ENCODE data around the gene TNFSF13.

TNFSF13 gene, protein sequence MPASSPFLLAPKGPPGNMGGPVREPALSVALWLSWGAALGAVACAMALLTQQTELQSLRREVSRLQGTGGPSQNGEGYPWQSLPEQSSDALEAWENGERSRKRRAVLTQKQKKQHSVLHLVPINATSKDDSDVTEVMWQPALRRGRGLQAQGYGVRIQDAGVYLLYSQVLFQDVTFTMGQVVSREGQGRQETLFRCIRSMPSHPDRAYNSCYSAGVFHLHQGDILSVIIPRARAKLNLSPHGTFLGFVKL

DNA sequence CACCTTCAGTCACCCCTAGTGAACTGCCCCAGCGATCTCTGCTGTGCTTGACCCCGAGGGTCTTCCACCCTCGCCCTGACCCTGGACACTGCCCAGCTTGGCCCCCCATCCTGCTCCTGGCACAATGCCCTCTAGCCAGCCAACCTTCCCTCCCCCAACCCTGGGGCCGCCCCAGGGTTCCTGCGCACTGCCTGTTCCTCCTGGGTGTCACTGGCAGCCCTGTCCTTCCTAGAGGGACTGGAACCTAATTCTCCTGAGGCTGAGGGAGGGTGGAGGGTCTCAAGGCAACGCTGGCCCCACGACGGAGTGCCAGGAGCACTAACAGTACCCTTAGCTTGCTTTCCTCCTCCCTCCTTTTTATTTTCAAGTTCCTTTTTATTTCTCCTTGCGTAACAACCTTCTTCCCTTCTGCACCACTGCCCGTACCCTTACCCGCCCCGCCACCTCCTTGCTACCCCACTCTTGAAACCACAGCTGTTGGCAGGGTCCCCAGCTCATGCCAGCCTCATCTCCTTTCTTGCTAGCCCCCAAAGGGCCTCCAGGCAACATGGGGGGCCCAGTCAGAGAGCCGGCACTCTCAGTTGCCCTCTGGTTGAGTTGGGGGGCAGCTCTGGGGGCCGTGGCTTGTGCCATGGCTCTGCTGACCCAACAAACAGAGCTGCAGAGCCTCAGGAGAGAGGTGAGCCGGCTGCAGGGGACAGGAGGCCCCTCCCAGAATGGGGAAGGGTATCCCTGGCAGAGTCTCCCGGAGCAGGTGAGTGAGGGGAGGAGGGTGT lies at the start of gene TNFSF13:
TSS of gene TNFSF13 (plus strand) at position 207 of the 776 bp plus-strand sequence. CDS start at position 497, 290 bp downstream.
- in situ Hi-C loops (cut with HindIII; ENCODE audit: low sequenced_read_pairs), result no loop called here

DNA sequence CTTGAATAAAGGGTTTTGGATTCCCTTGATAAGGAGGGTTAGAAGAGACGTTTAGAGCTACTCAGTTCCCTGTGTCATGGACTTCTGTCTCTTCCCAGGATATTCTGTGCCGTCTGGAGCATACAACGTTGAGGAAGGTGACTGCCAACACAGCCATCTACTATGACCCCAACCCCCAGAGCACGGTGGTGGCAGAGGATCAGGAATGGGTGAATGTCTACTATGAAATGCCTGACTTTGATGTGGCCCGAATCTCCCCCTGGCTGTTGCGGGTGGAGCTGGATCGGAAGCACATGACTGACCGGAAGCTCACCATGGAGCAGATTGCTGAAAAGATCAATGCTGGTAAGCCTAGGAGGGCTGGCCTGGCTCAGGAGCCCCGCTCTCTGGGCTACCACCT lies 49.7 kb upstream of the TNFSF13 start:
- in situ Hi-C loops (cut with HindIII; ENCODE audit: low sequenced_read_pairs), result no loop called here

DNA sequence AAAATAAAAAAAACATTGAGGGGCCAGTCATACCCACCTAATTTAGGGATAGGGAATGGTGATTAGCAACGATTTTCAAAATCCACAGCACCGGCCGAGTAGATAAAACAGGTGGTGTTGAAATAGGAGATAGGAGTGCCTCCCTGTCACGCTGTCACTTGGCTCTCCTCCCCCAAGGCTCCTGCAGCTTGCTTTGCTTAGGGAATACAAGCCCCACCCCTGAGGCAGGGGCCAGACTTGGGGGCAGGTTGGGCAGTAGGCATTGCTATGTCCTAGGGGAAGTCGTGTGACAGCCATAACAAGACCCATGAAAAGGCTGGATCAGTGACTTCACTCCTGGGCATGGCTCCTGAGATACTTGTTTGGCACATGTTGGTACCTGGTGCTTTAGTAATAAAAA lies 48.6 kb upstream of the TNFSF13 start:
- in situ Hi-C loops (cut with HindIII; ENCODE audit: low sequenced_read_pairs), result no loop called here

DNA sequence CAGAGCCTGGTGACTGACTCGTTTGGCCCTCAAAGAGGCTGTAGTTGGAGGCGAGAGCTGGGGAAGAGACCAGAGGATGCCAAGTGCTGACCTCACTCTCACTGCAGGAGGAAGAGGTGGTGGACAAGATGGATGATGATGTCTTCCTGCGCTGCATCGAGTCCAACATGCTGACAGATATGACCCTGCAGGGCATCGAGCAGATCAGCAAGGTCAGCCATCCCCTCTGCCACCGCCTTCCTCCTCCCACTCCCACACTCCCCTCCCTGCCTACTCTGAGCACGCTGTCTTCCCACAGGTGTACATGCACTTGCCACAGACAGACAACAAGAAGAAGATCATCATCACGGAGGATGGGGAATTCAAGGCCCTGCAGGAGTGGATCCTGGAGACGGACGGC lies 47.4 kb upstream of the TNFSF13 start:
- in situ Hi-C loops (cut with HindIII; ENCODE audit: low sequenced_read_pairs), result no loop called here

DNA sequence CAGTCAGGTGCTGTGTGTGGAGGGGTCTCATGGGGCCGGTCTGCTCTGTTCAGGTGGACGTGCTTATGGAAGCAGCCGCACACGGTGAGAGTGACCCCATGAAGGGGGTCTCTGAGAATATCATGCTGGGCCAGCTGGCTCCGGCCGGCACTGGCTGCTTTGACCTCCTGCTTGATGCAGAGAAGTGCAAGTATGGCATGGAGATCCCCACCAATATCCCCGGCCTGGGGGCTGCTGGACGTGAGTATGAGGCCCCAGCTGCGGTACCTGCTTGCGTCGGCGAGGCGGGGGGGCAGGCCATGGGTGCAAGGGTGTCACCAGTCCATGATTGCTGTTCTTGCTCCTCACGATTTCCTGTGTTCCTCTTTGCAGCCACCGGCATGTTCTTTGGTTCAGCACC lies 46.4 kb upstream of the TNFSF13 start:
- in situ Hi-C loops (cut with HindIII; ENCODE audit: low sequenced_read_pairs), result no loop called here

DNA sequence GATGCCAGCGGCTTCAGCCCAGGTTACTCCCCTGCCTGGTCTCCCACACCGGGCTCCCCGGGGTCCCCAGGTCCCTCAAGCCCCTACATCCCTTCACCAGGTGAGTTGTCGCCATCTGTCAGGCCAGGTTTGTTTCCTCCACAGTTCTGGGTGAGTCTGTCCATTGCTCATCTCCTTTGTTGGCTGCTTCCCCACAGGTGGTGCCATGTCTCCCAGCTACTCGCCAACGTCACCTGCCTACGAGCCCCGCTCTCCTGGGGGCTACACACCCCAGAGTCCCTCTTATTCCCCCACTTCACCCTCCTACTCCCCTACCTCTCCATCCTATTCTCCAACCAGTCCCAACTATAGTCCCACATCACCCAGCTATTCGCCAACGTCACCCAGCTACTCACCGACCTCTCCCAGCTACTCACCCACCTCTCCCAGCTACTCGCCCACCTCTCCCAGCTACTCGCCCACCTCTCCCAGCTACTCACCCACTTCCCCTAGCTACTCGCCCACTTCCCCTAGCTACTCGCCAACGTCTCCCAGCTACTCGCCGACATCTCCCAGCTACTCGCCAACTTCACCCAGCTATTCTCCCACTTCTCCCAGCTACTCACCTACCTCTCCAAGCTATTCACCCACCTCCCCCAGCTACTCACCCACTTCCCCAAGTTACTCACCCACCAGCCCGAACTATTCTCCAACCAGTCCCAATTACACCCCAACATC lies 45.6 kb upstream of the TNFSF13 start:
- in situ Hi-C loops (cut with HindIII; ENCODE audit: low sequenced_read_pairs), result no loop called here

DNA sequence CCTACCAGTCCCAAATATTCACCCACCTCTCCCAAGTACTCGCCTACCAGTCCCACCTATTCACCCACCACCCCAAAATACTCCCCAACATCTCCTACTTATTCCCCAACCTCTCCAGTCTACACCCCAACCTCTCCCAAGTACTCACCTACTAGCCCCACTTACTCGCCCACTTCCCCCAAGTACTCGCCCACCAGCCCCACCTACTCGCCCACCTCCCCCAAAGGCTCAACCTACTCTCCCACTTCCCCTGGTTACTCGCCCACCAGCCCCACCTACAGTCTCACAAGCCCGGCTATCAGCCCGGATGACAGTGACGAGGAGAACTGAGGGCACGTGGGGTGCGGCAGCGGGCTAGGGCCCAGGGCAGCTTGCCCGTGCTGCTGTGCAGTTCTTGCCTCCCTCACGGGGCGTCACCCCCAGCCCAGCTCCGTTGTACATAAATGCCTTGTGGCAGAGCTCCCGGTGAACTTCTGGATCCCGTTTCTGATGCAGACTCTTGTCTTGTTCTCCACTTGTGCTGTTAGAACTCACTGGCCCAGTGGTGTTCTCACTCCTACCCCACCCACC lies 44.6 kb upstream of the TNFSF13 start:
- in situ Hi-C loops (cut with HindIII; ENCODE audit: low sequenced_read_pairs), result no loop called here

DNA sequence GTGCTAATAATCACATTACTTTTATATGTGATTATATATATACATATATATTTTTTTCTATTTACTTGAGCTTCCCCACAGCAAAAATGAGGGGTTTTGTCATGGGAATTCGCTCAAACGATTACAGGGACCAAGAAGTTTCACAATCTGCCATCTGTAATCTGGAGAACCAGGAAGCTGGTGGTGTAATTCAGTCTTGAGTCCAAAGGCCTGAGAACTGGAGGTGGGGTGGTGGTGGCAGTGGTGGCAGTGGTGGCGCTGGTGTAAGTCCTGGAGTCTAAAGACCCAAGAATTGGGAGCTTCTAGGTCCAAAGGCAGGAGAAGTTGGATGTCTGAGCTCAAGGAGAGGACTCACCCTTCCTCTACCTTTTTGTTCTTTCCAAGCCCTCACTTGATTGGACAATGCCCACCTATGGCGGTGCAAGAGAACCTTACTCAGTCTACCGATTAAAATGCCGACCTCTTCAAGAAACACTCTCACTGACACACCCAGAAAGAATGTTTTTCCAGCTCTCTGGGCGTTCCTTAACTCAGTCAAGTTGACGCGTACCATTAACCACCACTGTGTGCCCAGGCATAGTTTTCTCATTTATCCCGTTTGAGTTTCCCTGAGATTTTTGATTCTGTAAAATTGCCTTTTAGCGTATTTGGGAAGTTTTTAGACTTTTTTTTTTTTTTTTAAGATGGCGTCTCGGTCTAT lies 42.5 kb upstream of the TNFSF13 start:
- in situ Hi-C loops (cut with HindIII; ENCODE audit: low sequenced_read_pairs), result no loop called here

DNA sequence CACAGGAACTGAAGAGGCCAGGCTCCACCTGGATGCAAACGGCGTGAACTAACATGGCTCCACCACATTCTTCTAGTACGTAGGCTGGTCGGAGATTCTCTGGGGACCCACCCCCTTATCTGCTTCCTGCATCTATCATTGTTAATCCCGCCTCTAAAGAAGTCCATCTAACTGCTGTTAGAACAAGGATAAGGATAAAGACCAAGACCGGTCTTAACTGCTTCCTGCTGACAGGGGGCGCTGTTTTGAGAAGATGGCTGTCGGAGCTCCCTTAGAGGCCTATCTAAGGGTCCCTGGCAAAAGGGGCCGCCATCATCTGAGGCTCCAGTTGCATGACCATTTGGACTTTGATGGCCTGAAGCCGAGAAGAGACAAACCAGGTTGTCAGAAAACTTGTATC lies 35.5 kb upstream of the TNFSF13 start:
- in situ Hi-C loops (cut with HindIII; ENCODE audit: low sequenced_read_pairs), result no loop called here

DNA sequence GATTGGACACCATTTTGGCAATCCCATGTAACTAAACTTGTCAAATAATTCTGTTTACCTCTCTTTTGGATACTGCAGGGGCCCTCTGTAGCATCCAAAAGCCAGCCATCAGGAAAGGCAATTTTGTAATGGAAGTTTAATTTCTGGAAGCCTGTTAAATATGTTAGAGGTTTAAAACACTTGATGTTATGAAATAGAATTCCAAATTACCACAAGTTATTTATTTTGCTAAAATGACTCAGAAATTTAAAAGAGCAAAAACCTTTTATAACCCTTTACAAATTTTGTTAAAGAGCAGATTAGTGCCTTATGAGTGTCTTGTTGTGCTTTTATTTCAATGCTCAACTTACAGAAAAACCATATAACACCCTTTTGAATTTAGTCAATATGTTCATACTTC lies 29.7 kb upstream of the TNFSF13 start:
- in situ Hi-C loops (cut with HindIII; ENCODE audit: low sequenced_read_pairs), result no loop called here

DNA sequence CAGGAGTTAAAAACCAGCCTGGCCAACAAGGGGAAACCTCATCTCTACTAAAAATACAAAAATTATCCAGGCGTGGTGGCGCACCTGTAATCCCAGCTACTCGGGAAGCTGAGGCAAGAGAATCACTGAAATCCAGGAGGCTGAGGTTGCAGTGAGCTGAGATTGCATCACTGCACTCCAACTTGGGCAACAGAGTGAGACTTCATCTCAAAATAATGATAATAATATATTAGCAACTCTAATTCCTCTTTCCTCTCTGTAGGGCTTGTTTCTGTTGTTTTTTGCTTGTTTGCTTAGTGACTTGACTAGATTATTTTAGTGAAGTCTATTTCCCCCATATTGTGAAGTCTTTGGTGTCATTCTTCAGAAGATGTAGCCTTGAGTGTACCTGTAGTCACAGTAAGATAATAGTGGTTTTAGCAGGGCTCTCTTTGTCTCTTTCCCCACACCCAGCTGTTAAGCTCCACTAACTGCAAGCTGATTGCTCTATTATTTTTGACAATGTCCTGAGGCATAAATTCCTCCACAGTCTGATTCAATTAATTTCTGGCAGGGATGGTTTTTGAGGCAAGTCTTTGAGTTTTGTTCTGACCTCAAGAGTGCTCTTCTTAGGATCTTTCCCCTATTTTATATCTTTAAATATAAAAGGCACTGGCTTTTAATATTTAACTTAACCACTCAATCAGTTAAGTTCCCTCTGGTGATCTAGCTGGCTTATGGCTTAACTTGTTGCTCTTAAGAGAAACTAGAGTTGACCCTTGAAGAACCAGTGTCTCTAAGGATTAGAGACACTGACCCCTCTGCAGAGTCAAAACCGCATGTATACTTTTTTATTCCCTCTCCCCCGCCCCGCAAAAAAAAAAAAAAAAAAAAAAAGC lies 28.3 kb upstream of the TNFSF13 start:
- in situ Hi-C loops (cut with HindIII; ENCODE audit: low sequenced_read_pairs), result no loop called here

DNA sequence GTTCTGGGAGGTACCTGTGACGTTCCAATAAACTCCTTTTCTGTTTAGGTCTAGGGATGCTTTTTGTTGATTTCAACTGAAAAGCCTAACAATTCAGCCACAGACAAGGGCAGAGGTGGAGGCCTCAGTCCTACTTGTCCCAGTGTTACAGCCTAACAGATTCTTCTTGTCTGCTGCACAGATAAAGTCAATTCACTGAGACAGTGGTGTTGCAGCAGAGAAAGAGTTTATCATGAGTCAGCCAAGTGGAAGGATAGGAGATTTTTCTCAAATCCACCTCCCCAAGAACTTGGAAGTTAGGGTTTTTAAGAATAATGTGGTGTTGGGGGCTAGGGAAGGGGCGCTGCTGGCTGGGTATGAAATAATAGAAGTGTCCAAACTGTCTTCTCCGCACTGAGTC lies 20.5 kb upstream of the TNFSF13 start:
- in situ Hi-C loops (cut with HindIII; ENCODE audit: low sequenced_read_pairs), result no loop called here

DNA sequence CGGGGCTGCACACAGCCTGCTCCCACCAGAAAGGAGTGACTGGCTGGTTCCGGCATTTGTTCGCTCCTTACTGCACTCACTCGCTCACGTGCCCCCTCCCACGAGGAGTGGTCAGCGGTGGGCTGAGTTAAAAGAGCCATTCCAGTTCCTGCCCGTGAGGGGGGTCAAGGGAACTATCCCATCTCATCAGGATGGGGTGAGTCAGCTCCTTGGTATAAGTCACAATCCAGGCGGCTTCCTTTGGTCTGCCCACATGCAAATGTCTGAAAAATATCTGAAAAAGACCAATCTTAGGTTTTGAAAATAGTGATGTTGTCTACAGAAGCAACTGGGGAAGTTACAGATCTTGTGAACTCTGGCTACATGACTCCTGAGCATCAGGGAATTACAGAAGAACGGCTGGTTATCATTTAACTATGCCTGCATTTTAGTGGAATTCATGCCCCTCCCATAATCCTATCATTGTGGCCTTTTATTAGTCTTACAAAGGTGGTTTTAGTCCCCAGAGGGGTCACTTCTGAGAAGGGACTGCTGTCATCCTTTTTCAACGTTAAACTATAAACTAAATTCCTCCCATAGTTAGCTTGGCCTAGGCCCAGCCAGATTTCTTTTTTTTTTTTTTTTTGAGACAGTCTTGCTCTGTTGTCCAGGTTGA lies 19.5 kb upstream of the TNFSF13 start:
- in situ Hi-C loops (cut with HindIII; ENCODE audit: low sequenced_read_pairs), result no loop called here

DNA sequence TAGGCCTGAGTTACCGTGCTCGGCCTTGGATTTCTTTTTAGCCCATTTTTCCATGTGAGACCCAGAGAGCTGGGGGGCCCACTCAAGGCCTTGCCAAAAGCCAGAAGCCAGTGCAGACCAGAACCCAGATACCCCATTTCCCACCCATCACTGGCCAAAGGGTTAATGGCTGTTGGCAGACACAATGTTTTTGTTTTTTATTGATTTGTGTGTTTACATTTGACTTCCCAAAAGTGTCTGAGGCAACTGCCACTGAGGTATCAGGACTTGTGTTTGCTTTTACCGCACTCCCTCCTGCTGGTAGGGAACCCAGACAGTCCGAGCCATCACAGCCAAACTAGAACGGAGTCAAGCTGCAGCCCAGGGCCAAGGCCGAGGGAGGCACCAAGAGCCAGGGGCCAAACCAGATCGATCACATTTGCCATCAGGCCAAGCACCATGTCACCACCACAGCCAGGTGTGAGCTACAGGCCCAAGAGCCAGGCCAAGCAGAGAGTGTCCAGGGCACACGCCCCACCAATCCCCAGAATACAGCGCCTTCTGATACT lies 17.4 kb upstream of the TNFSF13 start:
- in situ Hi-C loops (cut with HindIII; ENCODE audit: low sequenced_read_pairs), result no loop called here

DNA sequence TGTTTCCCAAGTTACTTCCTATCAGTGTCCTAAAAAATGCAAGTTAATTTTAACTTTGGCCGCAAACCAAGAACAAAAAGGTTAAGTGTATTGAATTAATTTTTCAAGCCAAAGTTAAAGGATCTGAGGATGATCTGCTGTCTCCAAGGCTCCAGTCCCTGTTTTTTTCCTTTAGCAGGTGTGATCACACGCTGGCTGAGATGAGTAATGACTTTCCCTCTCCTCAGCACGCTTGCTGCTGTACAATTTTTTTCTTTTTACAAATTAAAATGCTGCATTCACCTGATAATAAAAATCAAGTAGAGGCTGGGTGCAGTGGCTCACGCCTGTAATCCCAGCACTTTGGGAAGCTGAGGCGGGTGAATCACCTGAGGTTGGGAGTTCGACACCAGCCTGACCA lies 13.6 kb upstream of the TNFSF13 start:
- in situ Hi-C loops (cut with HindIII; ENCODE audit: low sequenced_read_pairs), result no loop called here

DNA sequence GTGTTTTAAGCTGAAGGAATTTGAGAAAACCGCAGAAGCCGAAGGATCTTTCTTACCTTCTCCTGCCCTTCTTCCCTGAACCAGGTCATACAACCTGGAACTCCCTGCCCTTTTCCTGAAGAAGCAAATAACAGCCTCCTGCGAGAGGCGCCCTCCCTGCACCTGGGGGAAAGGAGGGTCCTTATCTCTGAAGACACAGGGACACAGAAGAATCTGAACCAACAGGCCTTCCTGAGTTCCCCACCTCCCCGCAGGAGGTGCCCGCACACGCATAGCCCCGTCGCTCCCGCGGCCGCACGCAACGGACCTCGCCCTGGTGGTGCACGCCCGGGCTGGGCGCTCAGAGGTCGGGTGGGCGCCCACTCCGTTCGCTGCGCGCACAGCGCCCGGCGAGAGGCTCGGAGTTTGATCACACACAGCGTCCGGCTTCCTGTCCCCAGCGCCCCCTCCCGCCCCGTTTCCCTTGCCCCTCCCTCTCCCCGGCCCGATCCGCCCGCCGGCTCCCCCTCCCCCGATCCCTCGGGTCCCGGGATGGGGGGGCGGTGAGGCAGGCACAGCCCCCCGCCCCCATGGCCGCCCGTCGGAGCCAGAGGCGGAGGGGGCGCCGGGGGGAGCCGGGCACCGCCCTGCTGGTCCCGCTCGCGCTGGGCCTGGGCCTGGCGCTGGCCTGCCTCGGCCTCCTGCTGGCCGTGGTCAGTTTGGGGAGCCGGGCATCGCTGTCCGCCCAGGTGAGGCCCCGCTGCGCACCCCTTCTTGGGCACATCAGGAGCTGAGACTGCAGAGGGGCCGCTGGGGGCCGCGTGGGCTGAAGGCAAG lies 9.8 kb upstream of the TNFSF13 start, which contains the start of gene TNFSF12:
TSS of gene TNFSF12 (plus strand) at position 474 of the 816 bp plus-strand sequence. CDS start at position 570, 96 bp downstream.
- in situ Hi-C loops (cut with HindIII; ENCODE audit: low sequenced_read_pairs), result no loop called here

DNA sequence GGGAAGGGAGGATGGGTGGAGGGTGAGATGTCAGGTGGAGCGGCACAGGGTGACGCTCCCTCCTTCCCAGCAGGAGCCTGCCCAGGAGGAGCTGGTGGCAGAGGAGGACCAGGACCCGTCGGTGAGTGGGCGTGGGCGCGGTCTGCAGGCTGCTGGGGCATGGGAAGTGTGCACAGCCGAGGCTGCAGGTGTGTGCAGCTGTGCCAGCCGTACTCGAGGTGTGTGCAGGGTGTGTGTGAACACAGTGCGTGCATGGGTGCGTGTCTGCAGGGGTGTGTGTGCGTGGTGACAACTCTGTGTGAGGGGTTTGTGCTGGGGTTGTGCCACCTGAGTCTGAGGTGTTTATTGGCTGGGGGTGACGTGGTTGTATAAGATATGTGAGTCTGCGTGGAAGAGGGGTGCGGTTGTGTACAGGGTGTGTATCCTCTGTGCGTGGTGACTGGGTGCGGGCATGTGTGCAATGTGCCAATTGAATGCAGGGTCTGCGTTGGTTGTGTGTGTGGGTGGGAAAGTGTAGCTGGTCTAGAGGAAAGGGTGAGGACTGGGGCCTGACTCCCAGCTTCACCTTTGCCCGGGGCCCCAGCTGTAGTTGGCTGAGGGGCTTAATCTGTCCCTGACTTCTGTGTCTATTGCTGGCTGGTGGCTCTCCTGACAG lies 9.0 kb upstream of the TNFSF13 start:
- in situ Hi-C loops (cut with HindIII; ENCODE audit: low sequenced_read_pairs), result no loop called here

DNA sequence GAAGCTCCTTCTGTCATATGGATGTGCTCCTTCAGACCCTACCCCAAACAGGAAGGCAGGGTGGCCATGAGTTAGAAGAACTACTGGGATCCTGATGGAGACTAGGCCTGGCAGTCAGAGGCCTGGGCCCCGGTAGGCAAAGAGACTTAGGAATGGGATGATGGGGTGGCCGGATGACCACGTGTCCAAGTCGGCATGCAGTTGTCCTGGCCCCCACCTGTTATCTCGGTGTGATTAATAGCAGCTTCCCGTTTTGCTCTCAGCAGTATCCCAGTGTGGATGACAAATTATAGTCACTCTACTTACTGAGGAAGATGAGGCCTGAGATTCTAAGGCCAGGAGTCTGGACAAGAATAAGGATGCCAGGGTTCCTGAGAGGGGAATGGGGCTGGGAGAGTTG lies 8.2 kb upstream of the TNFSF13 start:
- in situ Hi-C loops (cut with HindIII; ENCODE audit: low sequenced_read_pairs), result no loop called here

Data from DLD1 (cell line).